HG02763 (cell line): Measurements from ENCODE around the gene USP6NL.
"Not testable (repeated sequence)": the region's sequence is repeated elsewhere in the genome, so short reads cannot be mapped to it uniquely, and the experiment has no call there.

Experiments used
- ATAC-seq: cut with Tn5 transposase; IDR thresholded peaks from one replicate; pipeline ENCODE4 v1.9.1; 2021; ENCODE audit warnings: mild to moderate bottlenecking, moderate library complexity; ENCODE audit not compliant: unreplicated experiment

USP6NL gene

DNA sequence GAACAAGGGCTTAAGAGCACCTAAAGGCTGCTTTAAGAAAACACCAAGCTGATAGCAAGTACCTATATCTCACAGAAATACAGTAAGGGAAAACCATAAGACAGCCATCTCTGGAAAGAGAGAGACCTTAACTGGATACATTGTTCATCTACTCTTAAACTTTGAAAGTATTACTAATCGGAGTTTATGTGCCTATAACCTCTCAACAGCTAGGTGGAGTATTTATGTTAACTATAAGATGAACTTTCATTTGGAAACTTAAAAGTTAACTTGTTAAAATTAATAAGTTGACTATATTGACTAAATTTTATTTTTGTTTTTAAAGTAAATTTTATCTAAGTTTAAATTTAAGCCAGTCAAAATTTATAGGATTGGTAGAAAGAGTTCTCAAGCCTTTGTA, 90.6 kb downstream of the USP6NL start:
- no peak for ATAC-seq

DNA sequence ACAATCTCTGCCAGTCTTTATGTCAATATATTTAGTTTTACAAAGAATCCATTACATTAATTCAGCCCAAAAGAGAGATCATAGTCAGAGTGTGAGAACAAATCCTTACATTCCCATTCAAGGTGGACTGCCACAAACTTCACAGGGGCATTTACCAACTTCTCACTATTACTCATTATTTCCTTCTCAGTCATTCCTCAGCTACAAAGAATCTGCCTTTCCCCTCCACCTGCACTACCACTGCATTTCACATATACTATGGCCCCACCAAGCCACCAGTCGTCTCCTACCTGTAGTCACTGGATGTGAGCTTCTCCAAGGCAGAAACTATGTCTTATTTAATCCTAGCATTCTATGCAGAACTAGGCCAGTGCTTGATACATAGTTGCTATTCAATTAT, 94.3 kb downstream of the USP6NL start:
- ATAC-seq, result peak; percentile 56

DNA sequence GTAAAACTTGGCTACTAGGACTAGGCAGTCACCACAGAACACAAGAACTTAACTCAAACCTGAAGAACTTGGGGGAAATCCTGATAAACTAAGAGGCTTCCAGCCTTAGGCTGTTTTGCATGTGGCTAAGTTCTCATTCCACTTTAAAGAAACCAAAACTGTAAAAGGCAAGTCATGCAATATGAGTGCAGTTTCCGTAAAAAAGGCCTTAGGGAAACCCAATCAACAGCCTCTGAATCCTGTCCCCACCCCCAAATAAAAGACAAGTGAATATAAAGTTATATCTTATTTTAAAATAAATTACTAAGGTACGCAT, 95.1 kb downstream of the USP6NL start:
- ATAC-seq, result peak; percentile 64

DNA sequence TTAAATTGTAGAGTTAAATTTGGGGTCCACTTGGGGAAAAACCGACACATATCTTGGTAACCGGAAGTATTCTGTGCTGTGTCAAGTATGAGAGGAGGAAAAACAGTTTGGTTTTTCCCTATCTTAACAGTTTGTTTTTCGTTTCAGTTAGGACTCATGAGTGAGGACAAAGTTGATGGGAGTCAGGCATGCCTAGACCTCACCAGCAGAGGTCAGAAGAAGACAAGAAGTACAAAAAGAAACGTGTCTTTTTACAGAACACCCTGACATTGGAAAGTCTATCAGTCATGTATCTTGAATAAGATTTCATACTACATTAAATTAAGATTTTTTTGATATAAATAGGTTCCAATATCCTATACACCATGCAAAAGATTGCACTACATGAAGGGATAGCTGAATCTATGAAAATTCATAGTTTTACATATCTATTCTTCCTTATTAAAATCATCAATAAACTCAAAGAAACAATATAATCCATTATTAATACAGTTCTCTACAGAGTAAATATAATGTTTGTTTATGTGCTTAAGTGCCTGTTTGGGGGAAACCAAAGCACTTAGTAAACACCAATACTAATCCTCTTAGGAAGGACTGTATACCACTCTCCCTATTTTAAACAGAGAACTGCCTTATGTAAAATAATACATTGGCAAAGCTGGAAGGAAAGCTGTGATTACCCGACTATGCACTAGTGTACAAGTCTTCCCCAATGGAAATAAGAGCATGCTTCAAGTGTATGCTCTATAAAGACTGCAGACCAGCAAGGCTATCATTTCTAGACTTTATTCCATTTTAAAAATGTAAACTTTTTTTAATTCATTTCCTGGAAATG, 95.6 kb downstream of the USP6NL start:
- peak; percentile 20 for ATAC-seq

DNA sequence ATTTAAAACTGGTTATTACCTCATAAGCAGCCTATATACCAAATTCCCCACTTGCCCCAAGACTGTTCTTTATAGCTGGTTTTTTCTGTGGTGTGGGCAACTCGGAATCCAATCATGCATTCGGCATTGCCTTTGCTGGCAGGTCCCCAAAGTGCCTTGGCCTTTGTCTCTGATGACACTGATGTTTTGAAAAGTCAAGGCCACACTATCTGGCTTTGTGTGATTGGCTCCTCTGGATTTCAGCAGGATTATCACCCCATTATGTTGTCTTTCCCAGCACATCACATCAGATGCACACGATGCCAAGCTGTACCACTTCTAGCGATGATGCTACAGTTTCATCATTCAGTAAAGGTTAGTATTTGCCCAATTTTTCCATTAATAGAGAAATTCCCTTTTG, 97.7 kb downstream of the USP6NL start:
- no peak for ATAC-seq

DNA sequence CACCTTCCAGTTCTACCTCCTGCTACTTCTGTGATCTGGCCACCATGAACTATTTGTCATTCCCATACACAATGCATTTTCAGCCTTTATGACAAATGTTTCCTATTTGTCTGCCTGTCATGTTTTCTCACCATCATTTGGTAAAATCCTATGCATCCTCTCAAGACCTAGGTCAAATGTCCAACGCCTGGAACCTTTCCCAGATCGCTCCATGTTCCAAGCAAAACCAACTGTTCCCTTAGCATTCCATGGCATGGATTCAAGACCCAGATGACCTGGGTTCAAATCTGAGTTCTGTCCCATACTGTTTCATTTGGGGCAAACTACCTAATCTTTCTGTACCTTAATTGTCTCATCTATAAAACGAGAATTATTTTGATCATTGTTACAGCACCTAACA, 98.9 kb downstream of the USP6NL start:
- ATAC-seq, result no peak

DNA sequence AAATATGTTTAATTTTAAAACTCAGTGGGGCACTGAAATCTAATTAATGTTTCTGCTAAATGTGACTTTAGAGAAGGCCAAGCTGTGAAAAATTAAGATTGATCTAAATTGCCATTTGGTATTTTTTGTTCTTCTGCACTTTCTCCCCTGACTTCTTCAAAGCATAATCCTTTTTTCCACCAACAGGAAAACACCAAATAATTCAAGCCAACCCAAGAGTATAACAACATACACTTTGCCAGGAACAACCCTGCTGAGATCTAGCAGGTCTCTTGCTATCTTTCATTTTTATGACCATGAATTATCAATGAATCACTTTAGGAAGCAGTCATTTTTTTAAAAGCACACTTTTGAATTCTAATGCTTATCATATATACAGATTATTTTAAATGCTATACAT, 100.1 kb downstream of the USP6NL start:
- no peak for ATAC-seq

DNA sequence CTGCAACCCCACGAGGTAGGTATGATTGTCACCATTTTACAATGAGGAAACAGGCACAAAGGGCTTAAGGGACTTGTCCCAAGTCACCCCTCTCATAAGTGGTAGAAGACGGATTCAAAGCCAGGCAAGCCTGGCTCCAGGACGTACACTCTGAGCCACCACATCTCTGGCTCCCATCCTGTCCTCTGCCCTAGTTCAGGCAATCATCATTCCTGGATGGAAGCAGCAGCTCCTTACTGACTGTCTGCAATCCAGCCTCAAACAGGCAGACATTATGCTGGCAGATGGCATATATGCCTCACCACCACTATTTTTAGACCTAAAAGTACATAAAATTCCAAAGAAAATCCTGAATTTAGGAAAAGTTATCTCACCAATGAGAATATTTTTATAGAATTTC, 100.7 kb downstream of the USP6NL start:
- ATAC-seq, result no peak

DNA sequence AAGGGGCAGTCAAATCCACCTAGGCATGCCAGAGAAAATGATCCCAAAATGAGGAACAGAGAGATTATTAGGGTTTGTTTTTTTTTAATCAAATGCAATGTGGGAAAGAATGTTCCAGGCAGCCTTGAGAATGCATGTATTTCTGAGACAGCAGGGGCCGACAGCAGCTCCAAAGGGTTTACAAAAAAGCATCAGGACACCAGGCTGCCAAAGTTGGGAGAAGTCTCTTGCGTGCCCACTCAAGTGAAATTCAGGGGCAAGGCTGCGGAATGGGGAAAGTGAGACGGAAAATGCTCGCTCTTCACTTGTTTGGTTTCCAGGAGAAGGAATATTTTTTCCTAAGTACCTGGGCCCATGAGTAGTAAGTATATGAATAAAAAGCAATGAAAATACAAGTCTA, 101.2 kb downstream of the USP6NL start:
- no peak for ATAC-seq

DNA sequence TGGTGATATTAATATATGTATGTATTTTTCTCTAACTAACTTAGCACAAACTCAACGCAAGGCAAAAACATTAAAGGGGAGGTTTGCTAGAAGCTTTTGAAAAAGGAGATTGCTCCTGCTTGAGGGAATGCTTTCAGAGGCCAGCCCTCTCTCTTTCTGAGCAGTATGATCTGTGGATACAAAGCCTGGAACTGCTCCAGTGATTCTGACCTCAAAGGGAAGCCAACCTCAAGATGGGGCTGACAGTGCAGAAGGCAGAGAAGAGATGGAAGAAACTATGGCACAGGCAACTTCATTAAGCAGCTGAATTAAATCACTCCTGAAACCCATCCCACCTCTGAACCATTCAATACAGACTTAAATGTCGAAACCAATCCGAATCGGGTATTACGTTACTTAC, 102.4 kb downstream of the USP6NL start:
- ATAC-seq, result no peak

DNA sequence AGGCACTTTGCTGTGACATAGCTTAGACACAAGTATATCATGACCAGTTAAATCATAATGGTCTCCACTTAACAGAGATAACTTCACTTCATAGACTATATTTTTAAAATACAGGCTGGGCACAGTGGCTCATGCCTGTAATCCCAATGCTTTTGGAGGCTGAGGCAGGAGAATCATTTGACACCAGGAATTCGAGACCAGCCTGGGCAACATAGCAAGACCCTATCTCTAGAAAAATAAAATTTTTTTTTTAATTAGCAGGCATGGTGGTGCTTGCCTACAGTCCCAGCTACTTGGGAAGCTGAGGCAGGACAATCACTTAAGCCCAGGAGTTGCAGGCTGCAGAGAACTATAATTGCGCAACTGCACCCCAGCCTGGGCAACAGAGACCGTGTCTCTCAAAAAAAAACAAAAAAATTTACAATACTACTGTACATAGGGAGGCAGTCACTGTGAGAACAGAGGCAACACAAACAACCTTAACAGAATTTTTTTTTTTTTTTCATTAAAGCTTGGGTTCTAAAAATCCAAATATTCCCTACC, 105.1 kb downstream of the USP6NL start:
- ATAC-seq, result no peak

DNA sequence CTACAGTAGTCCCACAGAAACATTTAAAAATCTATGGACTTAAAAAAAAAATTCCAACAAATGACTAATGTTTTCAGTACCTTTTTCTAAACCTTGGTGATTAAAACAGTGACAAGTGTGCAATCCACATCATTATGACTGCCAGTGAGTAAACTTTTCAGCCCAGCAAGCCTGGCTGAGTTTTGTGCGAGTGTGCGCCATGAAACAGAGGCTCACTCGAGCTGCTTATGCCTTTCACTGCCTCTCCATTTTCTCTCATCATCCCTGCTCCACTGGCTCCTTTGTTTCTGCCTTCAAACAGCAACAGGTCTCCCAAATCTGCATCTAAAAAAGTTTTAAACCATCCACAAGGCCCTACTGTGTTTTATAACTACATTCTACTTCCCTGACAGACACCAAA, 105.8 kb downstream of the USP6NL start:
- ATAC-seq, result no peak

DNA sequence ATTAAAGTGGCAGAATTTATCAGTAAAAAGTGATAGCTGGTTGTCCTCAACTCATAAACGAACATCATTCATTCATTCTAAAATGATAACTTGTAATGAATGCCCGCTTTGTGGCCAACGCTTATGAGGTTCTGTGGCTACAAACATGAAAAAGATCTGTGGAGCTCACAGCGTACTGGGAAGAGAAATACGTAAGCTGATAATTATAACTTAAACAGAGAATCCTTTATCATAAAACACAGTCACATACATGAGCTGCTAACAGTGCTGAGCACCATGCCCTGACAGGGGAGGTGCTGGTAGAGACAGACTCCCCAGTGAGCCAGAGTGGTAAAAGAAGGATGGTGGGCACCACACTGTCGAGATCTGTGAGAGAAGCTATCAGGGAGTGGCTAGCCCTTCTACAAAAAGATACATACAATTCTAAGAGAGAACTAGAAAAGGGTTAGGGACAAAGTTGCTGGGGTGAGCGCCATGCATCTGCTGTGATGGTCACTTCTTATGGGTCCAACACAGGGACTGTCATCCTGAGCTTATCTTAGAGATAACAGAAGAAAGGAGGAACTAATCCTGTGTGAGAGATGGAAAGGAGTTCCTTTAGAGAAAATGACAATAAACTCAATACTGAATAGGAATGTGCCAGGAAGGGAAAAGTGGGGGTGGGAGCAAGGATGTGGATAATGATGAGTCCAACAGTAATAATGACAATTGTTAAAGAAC, 106.7 kb downstream of the USP6NL start:
- ATAC-seq, result no peak

DNA sequence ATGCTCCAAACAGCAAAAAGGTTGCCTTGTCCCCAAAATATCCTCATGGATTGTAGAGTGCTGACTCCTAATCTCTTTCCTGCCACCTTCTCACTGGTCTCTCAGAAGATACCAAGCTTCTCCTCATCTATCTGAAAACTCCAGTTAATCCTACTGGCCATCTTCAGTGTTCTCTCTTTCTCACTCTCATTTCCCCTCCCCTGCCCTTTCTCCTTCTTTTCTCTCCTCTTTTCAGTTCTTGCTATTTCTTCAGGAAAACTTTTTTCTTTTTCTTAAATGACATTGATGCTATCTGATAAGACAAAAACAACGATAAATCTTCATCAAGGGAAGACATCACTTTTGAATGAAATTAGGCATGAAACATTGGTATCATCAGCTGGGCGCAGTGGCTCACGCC, 109.8 kb downstream of the USP6NL start:
- no peak for ATAC-seq

DNA sequence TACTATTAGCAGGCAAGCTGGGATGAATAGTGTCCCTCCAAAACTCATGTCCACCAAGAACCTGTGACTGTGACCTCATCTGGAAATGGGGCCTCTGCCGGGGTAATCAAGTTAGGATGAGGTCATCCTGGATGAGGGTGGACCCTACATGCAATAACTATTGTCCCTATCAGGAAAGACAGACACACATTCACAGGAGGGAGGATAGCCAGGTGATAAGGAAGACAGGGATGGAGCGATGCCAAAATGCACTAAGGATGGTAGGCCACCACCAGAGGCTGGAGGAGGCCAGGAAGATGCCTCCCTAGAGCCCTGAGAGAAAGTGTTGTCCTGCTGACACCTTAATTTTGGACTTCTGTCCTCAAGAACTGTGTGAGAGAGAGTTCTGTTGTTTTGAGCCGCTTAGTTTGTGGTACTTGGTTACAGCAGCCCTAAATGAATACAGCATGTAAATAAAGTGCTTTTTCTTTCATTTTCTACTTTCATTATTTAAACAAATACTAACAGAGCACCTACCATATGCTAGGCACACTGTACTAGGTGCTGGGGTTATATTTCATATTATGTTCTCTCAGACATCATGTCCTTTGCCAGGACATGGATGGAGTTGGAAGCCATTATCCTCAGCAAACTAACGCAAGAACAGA, 111.9 kb downstream of the USP6NL start:
- no peak for ATAC-seq

DNA sequence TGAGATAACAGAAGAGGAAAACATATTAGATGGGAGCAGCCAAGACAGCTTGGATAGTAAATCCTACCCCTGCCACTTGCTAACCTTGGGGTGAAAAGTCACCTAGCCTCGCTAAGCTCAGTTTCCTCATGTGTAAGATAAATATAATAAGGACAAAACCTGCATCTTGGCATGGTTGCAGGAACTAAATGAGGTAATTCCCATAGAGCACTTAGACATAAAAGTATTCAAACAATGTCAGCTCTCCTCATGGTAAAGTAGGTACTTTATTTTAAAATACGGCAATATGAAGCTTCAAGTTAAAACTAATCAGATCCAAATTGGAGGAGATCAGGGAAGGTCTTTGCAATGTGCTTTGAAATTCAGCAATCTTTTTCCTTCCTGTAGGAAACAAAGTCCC, 113.1 kb downstream of the USP6NL start:
- no peak for ATAC-seq

DNA sequence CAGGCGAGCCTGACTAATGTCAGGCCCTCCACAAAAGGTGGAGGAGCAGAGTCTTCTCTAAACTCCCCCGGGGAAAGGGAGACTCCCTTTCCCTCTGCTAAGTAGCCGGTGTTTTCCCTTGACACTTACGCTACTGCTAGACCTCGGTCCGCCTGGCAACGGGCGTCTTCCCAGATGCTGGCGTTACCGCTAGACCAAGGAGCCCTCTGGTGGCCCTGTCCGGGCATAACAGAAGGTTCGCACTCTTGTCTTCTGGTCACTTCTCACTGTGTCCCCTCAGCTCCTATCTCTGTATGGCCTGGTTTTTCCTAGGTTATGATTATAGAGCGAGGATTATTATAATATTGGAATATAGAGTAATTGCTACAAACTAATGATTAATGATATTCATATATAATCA, 116.5 kb downstream of the USP6NL start:
- not testable (repeated sequence) for ATAC-seq

DNA sequence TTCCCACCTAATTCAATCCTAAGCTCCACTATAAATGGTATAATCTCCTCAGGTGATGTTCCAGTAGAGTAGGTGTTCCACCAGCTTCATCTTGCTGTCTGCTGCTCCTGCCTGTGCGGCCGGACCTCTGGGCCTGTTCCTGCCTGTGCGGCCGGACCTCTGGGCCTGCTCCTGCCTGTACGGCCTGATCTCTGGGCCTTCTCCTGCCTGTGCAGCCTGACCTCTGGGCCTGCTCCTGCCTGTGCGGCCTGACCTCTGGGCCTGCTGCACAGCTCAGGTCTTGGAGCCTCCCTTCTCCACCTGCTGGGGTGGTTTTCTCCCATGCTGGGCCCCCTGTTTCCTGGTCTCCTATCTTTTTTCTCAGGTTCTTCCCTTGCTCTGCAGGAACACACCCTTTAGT, 117.8 kb downstream of the USP6NL start:
- ATAC-seq, result no peak

DNA sequence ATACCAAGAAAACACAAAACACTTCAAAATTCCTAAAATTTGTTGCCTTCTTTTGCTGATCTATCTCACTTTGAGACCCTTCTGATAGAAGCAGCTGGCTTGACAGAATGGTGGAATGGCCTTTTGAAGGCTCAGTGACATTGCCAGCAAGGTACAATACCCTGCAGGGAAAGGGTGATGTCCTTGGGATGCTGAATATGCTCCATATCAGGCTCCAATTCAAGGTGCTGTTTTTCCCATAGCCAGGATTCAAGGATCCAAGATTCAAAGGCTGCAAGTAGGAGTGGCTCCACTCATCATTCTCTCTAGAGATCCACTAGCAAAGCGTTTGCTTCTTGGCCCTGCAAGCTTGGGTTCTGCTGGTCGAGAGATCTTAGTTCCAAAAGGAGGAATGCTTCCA, 120.4 kb downstream of the USP6NL start:
- no peak for ATAC-seq

DNA sequence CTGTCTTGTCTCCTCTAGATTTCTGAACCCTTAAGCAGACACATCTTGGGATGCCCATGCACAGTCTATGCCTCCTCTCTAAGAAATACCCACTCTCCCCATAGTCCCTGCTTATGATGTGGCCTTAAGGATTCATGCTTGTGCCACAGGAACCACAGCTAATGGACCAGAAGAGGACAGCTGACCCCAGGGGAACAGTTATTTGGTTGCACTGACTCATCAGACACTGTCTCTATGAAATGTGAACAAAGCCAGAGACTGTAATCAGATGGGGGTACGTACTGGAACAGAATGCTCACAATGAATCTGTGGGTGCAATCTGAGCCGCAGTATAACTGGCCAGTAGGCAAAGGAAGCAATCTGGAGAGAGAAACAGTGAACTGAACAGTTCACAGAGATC, 121.9 kb downstream of the USP6NL start:
- ATAC-seq, result no peak

DNA sequence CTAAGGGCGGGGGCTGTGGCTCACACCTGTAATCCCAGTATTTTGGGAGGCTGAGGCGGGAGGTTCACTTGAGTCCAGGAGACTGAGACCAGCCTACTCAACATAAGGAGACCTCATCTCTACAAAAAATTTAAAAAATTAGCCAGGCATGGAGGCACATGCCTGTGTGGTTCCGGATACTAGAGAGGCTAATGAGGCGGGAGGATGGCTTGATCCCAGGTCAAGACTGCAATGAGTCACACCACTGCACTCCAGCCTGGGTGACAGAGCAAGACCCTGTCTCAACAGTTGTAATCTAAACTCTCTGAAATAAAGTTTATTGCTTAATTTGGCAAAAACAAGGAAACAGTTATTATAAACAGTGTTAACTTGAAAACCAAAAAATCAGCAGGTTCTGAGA, 123.3 kb downstream of the USP6NL start:
- no peak for ATAC-seq
